ENCODE measurements around the gene XRCC1.

- TF ChIP-seq CTCF (IDR thresholded peaks at IDR 0.05) (no peak), POLR2A (IDR thresholded peaks at IDR 0.05) (no peak)
Measured at GRCh38 chr19:43544077-43544476, 31.2 kb downstream of the XRCC1 start.
